NCI-H526 treated with DMSO at 0.1 percent for 48 hours (cell line): ENCODE results near the gene POLR3A.
"Not testable (repeated sequence)": the region's sequence is repeated elsewhere in the genome, so short reads cannot be mapped to it uniquely, and the experiment has no call there.

ENCODE experiments used
- DNase-seq: peaks from one replicate; lab custom pipeline; 2025; lab: John Stamatoyannopoulos, UW

POLR3A gene

DNA sequence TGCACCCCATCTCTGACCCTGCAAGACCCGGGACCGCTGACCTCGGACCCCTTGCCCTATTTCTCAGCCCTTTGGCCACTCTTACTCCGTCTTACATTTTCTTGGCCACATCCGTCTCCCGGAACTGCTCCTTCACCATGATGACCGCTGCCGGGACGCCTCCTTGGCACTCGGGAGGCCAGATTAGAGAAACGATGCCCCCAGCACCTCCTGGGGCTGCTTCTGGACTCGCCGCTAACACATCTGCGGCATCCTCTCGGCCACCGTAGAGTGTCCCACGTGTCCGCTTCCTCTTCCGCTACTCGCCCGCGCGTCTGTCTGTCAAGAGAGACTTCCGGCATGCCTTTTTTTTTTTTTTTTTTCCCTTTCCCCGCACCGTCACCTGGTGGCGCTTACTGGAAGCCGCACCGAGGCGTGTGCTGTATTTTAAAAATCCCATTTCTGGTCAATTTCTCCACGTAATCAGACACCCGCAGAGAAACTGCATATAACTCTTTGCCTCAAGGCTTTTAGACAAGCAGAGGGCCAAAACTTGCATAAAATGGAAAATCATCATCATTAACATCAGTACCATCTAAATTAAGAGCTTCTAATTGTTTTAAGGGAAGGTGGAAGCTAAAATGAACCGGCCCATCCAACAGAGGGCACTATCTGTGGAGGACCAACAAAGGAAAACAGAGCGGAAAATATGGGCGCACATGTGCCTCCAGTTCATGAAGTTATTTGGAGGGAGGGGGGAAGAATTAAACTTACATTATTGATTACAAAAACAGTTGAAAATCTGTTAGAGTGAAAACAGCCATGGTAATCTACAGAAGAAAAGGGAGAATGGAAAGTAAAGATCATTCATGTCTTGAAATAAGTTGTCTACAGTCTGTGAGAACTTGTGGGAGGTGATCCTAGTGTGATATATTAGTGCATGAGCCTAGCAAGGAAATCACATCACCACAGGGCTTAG lies at the start of gene POLR3A:
Gene POLR3A, minus strand, starts transcription at position 247 of the 958 bp plus-strand sequence. Its CDS starts 108 bp downstream, at position 139.
- peak; percentile 81 for DNase-seq

DNA sequence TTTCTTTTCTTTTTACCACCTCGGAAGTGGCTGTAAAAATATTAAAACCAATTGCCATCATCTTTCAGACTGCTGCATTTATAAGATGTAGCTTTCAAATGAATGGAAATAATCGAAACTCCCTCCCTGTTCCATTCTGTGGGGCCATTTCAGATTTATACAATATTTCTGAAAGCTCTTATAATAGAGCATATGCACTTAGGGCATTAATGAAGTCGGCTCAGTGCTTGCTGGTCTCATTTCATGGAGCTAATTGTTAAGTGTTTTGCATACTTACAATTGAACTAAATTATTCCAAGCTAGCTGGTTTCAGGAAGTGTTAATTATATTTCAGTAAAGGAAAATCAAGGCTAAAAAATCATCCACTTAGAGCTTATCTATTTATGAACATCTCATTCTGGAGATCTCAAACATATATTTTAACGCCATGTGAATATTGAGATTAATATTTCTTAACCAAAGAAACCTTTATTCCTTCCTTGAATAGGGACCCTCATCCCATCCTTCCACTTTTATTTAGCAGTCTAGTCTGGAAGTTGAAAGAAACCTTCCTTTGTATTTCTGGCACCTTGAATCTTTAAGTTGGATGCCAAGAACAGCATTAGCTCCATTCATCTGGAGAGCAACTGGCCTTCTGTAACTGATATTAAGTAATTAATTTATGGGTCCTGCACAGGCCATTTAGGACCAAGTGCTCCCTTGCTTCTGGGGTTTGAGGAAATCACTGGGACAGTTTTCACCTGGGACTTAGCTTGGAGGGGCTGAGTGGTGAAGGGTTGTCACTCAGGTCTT lies 49.4 kb upstream of the POLR3A start:
- DNase-seq, result no peak

GRCh38 chr10:78075806-78076205 lies 46.5 kb upstream of the POLR3A start:
- not testable (repeated sequence) for DNase-seq

DNA sequence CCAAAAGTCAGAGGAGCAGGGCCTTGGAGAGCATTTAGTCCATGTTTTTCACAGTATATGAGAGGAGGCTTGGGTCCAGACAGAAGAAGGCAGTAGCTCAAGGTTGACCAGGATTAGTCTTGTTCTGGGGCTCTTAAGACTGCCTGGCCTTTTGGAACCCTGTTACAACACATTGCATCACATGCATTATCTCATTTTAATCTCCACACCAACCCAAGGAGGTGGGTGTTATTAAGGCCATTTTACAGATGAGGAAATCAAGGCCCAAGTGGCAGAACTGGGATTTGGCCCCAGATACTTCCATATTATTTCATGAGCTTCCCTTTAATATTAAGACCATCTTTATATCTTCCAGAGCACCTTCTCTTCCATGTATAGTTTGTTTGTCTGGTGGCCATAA lies 43.2 kb upstream of the POLR3A start:
- no peak for DNase-seq

- no peak for DNase-seq
These were observed 42.5 kb upstream of the POLR3A start for GRCh38 chr10:78071857-78072179.

- no peak for DNase-seq
These were observed 42.0 kb upstream of the POLR3A start for GRCh38 chr10:78071140-78071856.

- DNase-seq, result no peak
These were observed 41.4 kb upstream of the POLR3A start for GRCh38 chr10:78070726-78071125.

GRCh38 chr10:78070064-78070463 lies 40.7 kb upstream of the POLR3A start:
- not testable (repeated sequence) for DNase-seq

DNA sequence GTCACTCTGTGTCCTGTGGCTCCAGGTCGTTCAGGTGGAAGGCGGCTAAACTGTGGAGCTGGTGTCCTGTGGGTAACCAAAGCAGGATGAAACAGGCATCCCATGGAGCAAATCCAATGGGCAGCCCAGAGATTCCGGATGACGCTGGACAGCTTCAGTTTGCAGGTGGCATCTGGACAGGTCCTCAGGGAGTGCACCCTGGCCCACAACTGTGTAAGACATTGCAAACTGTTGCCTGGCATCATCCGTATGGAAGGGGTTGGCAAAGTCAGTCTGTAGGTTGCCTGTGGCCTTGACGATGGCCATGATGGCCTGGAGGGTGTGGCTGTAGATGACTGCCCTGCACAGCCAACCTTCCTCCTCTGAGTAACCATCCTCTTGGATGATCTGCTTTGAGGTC lies 39.8 kb upstream of the POLR3A start:
- DNase-seq, result no peak

- no peak for DNase-seq
These were observed 37.6 kb upstream of the POLR3A start for GRCh38 chr10:78066728-78067430.

GRCh38 chr10:78066012-78066411 lies 36.7 kb upstream of the POLR3A start:
- no peak for DNase-seq

DNA sequence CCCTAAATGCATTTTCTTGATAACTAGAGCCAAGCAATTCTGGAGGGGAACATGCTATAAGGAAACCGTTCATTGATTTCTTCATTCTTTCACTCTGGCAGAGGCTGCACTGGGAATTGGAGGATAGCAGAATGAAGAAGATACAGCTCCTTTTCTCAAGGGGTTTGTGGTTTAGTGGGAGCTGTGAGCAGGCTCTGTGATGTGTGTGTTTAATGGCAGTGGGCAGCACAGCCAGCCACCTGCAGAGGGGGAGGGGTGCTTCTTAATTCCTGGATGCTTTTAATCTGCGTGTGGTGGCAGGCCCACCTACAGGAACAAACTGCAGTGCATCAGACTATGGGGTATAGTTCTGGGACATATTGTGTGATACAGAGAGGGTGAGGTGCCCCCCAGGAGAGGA lies 36.3 kb upstream of the POLR3A start:
- DNase-seq, result no peak

GRCh38 chr10:78064919-78065318 lies 35.6 kb upstream of the POLR3A start:
- not testable (repeated sequence) for DNase-seq

- no peak for DNase-seq
These were observed 33.9 kb upstream of the POLR3A start for GRCh38 chr10:78063236-78063635.

DNA sequence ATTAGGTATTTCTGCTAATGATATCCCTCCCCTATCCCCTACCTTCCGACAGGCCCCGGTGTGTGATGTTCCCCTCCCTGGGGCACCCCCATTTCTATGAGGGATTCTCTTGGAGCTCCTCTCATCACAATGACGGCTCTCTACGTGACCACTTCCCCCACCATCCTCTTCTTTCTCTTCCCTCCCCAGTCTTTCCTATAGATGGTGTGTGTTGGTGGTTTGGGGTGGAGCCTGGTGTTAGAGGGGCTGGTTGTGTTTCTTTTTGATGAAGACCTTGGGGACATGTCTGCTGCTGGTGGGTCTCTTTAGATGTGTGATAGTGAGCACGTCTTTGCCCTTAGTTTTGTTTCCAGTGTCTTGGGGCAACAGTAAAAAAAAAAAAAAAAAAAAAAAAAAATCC lies 33.0 kb upstream of the POLR3A start:
- DNase-seq, result no peak

DNA sequence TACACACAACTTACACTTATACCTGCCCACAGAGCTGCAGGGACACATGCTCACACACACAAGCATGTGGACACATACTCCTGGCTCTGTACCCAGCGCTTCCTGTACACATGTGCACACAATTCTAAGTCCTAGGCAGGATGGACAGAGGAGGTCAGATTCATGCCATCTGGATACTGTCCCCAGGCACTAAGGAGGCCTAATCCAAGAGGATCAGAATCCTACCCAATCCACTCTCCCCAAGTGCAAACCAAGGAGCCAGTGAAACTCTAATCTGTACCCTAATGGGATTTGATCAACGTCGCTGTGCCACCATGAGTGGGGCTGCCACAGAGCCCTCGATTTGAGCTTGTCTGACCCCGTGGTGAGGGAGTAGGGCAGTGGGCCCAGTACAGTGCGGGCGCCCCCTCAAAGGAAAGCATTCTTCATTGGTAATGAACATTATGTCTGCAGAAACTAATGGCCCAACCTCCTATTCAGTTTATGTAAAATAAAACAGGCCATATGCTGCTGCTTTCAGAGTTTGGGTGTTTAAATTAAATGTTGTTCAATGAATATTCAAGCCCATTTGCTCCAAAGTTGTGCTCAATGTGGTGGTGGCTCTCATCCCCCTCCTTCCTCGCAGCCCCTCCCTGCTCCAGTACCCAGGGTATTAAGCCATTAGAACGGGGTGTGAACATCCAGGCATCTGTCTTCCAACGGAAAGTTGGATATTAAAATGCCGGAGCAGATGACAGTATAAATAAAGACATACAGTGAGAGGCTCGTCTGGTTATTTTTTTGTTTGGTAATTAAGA lies 30.8 kb upstream of the POLR3A start:
- DNase-seq, result no peak

DNA sequence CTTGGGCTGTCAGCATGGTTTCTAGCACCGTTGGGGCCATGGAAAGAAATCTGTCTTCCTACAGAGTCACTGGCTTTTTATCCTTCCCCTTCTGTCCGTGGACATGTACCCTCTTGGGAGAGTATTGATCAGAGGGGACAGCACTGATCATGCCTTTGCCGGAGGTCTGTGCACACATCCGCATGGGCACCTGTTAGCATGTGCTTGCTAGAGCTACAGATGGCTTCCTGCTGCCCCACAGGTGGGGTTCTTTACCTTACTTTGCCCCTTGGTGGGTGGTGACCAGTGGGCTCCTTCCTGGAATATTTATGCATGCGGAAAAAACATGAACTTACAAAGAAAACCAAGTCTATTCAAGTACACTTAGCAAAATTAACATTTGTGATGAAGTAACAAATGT lies 29.2 kb upstream of the POLR3A start:
- no peak for DNase-seq

GRCh38 chr10:78053211-78053868 lies 24.0 kb upstream of the POLR3A start:
- DNase-seq, result no peak

DNA sequence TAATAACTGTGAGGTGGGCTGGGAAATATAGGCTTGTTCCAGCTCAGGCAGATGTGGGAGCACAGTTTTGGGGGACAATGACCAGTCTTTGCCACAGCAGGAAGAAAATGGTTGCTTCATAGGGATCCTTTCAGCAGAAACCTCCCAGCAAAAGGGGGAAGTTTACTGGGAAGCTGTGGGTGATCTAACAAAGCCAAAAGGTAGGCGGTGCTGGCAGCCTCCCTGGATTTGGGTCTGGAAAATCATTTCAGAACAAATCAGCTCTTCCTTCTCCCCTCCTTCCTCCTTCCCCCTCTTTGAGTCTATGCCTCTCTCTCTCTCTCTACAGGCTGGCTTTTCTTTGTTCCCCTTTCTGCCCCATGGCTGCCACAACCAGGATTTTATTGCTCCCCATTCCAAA lies 20.5 kb upstream of the POLR3A start:
- no peak for DNase-seq

- DNase-seq, result peak; percentile 46
These were observed 18.1 kb upstream of the POLR3A start for GRCh38 chr10:78047314-78047891.
